ENCODE data around the gene APC.

Gene APC

GRCh38 chr5:112737463-112738190, at the start of gene APC:
APC (plus strand) TSS chr5:112737885; CDS start chr5:112754891, 17,006 bp downstream.
- DNase-seq (ENCODE audit: low read depth in 2 of 2), result peak; percentile 45 to 51

- DNase-seq (ENCODE audit: low read depth in 2 of 2), result no peak
These were observed 48.4 kb upstream of the APC start for GRCh38 chr5:112689155-112689909.

DNA sequence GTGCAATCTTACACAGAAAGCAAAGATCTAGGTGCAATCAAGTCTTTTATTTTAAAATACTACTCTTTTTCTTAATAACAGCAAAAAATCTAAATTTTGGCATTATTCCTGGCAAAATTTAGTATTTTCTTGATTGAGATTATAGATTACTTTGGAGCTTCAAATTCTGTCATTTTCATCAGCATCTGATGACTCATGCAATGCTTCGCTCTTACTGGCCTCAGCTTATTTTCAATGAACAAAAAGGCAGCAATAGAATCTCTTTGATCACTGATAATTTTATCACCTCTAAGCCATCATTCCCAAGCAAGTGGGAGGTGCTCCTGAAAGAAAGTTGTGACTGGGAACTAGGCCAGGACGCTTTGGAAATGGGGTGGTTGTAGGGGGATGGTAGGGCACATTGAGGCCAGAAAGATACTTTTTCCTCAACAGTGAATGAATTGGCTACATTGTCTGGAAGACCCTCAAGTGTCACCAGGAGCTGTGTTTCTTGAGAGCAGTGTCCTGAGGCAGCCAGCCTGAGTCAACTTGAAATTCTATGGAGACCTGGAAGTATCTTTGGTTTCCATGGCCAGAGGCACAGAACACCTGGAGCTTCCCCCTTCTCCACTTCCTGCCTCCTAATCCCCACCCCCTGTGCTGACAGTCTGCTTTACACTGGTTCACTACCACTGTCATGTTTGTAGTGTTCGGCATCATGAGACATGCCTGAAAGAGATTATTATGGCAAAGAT, 46.9 kb upstream of the APC start:
- DNase-seq (ENCODE audit: low read depth in 2 of 2), result no peak

- no peak for DNase-seq (ENCODE audit: low read depth in 2 of 2)
These were observed 46.4 kb upstream of the APC start for GRCh38 chr5:112691339-112691680.

- no peak for DNase-seq (ENCODE audit: low read depth in 2 of 2)
These were observed 45.9 kb upstream of the APC start for GRCh38 chr5:112691758-112692157.

DNA sequence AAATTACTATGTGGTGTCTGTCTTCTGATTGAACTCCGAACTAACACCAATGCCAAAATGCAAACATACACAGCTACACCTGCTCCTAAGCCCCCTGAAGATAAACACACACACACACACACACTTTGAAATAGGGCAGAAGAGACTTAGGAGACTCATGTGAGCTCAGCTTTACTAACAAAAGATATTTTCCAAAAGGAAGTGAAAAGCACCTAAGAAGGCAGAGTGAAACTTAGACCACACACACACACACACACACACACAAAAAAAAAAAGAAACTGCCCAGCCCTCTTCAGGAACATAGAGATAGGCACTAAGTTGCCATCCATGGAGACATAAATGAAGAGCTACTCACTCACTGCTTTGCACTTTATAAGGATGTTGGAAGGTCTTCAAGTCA, 45.2 kb upstream of the APC start:
- no peak for DNase-seq (ENCODE audit: low read depth in 2 of 2)

- DNase-seq (ENCODE audit: low read depth in 2 of 2), result no peak
These were observed 44.4 kb upstream of the APC start for GRCh38 chr5:112693301-112693700.

- DNase-seq (ENCODE audit: low read depth in 2 of 2), result no peak
These were observed 42.6 kb upstream of the APC start for GRCh38 chr5:112694853-112695709.

DNA sequence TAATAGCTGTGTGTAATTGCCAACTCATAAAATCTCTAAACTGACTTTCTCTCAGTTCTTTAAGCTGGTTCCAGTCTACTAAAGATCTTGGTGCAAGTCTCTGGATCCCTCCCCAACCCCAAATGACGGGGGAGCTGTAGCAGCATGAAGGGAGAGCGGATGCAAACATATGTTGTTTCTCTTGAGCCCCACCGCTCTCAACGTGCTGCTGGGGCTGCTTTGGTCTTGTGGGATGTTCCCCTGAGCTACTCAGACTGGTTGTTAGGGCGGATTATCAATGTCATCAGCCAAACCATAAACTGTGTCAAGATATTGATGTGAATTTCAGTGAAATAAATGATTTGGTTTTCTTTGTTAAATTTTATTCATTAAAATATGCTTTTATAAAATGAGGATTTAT, 40.9 kb upstream of the APC start:
- DNase-seq (ENCODE audit: low read depth in 2 of 2), result no peak

DNA sequence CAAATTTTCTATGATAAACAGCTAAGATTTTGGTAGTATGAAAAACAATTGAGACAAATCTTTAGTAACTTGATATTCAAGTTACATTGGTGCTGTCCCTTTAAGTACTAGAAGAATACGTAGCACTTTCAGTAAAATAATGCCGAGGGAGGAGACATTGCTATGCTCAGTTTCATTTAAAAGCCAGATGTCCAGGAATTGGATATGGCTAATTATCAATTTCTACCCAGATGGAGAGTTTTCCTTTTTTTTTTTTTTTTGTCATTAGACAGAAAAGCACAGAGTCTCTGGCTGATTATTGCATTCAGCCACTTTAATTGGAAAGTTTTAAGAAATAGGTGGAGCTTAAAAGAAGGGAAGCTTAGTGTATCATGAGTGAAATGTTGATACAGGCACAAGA, 40.4 kb upstream of the APC start:
- DNase-seq (ENCODE audit: low read depth in 2 of 2), result no peak

GRCh38 chr5:112697833-112698232, 39.9 kb upstream of the APC start:
- no peak for DNase-seq (ENCODE audit: low read depth in 2 of 2)

DNA sequence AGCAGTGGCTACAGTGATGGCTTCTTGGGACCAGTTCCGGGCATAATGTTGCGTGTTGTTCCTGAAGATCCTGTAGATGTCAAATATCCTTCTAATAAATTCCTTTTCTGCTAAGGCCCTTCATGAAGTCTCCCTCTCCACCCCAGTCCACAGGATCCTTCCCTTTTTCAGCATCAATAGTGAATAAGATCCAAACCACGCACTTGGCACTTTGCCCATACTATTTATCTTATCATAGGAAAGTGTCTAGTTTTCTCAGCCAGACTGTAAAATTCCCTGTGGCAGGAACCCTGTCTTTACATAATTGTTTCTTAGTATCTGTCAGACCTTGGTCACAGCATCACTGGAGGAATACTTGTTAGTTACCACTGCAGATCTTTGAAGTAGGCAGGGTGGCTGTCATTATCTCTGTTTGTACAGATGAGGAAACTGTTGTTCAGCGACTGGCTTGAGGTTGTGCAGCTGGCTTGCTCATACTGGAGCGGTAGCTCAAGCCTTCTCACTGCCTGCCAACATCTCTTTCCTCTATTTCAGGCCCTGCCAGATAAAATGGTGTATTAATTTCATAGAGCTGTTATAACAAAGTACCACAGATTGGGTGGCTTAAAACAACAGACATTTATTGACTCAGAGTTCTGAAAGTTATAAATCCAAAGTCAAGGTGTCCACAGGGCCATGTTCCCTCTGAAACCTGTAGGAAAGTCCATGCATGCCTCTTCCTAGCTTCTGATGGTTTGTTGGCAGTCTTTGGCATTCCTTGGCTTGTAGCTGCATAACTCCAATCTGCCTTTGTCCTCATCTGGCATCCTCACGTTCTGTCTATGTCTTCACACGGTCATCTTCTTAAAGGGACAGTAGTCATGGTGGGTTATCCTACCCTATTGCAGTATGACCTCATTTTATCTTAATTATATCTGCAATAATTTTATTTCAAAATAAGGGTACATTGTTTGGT, 33.5 kb upstream of the APC start:
- DNase-seq (ENCODE audit: low read depth in 2 of 2), result no peak

DNA sequence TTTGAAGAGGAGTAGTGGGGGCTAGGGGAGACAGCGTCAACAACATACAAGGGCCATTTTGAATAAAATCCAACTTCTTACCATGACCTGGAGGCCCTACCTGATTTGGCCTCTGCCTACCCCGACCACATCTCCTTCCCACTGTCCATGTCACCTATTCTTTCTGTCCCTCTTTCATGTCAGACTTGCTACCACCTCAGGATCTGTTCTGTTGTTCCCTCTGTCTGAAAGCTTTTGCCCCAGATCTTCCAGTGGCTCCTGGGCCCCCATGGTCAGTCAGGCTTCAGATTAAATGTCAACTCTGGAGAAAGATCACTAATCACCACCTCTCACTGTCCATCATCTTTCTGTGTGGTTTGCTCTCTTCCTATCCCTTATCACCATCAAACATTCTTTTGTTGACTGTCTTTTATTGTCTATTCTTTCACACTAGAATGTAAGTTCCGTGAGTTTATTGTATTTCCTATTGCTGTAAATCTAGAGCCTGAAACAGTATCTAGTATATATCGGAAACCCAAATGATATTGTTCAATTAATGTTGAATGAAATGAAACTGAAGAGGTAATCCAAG, 31.2 kb upstream of the APC start:
- no peak for DNase-seq (ENCODE audit: low read depth in 2 of 2)

DNA sequence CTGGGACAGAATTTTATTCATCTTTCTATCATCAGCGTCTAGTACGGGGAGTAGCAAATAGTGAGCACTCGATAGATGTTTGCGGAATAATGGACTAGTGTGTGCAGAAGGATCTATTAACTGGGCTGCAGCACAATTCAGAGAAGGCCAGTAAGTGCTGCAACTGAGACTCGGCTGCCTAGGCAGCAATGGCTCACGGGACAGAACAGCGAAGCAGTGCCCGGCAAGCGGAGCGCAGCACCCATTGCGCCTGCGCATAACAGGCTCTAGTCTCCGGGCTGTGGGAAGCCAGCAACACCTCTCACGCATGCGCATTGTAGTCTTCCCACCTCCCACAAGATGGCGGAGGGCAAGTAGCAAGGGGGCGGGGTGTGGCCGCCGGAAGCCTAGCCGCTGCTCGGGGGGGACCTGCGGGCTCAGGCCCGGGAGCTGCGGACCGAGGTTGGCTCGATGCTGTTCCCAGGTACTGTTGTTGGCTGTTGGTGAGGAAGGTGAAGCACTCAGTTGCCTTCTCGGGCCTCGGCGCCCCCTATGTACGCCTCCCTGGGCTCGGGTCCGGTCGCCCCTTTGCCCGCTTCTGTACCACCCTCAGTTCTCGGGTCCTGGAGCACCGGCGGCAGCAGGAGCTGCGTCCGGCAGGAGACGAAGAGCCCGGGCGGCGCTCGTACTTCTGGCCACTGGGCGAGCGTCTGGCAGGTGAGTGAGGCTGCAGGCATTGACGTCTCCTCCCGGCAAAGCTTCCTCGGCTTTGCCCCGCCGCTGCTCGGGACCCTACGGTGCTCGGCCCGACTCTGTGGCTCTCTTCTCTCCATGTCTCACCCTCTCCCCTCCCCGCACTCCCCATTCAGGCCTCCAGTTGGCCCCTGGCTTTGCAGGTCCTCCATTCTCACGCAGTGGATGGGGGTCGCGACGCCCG, 30.2 kb upstream of the APC start:
- DNase-seq (ENCODE audit: low read depth in 2 of 2), result peak; percentile 88 to 91

GRCh38 chr5:112708103-112708622, 29.5 kb upstream of the APC start:
- no peak for DNase-seq (ENCODE audit: low read depth in 2 of 2)

GRCh38 chr5:112709416-112709815, 28.3 kb upstream of the APC start:
- no peak for DNase-seq (ENCODE audit: low read depth in 2 of 2)

DNA sequence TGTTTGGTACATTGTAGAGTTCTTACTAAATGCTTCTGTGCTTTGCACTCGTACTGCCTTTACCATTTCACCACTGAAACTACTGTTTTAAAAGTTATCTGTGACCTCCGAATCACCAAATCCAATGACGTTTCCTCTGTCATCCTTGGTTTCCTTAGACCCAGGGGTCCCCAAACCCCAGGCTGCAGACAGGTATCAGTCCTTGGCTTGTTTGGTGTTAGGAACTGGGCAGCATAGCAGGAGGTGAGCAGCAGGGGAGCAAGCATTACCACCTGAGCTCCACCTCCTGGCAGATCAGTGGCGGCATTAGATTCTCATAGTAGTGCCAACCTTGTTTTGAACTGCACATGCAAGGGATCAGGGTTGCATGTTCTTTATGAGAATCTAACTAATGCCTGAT, 26.8 kb upstream of the APC start:
- no peak for DNase-seq (ENCODE audit: low read depth in 2 of 2)

DNA sequence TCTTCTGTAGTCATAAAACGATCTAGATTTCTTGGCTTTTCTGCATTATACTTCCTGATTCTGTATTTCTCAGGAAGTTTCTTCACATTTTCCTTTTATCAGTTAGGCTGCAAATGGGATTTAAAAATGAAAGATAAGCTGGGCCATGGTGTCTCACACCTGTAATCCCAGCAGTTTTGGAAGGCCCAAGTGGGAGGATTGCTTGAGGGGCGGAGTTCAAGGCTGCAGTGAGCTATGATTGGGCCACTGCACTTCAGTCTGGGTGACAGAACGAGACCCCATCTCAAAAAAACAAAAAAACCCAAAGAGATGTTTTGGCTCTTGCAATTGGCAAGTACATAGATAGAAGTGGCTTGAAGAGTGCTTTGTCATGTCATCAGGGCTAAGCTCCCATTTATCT, 26.2 kb upstream of the APC start:
- DNase-seq (ENCODE audit: low read depth in 2 of 2), result no peak

DNA sequence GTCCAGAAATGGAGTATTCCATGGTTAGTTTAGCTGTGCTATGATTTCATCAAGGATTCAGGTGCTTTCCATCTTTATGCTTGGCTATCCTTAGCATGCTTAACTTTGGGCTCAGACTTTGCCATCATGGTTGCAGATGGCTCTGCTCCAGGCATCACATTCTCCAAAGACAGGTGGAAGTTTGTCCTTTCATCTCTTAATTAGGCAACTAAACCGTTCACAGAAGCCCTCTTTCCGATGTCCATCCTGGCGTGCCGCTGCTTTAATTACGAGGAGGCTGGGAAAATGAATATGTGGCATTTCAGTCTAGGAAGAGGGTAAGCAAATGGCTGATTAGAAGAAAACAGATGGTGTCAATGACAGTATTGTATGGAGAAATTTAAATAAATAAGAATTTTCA, 24.5 kb upstream of the APC start:
- no peak for DNase-seq (ENCODE audit: low read depth in 2 of 2)

All from stimulated activated CD8-positive, alpha-beta memory T cell treated with anti-CD3 and anti-CD28 coated beads, Interleukin-7, amount 100 ng/mL, for 1 hour (primary cell).